Pulmonary artery endothelial cell (primary cell): ENCODE measurements around the gene MYH11. TPM values are rescaled to one million over a fixed set of nuclear protein-coding genes. Genes with fewer than 3 reads are reported as not detected.
"Not testable (repeated sequence)": the region's sequence is repeated elsewhere in the genome, so short reads cannot be mapped to it uniquely, and the experiment has no call there.

ENCODE experiments used
- DNase-seq: peaks from one replicate; pipeline ENCODE4 v3.0.0-alpha.2; 2011; ENCODE audit warnings: low read depth, low spot score
- total RNA-seq: library from RNA; depleted of rRNA; stranded (reverse); fragments of >200 nt; gene quantifications from 2 replicates; pipeline ENCODE4 v1.2.3, GENCODE V29; 2014

MYH11 gene
- total RNA-seq, 1 donor from 2014 or later = not detected

- DNase-seq = no peak
Observed at GRCh38 chr16:15811481-15812400, 45.1 kb downstream of the MYH11 start.

GRCh38 chr16:15810949-15811348 is 45.9 kb downstream of the MYH11 start:
- DNase-seq = no peak

GRCh38 chr16:15810411-15810810 is 46.4 kb downstream of the MYH11 start:
- no peak for DNase-seq

GRCh38 chr16:15809297-15809696 is 47.5 kb downstream of the MYH11 start:
- DNase-seq = not testable (repeated sequence)

GRCh38 chr16:15808071-15808470 is 48.8 kb downstream of the MYH11 start:
- no peak for DNase-seq

GRCh38 chr16:15807603-15808009 is 49.2 kb downstream of the MYH11 start:
- no peak for DNase-seq

- no peak for DNase-seq
Observed at GRCh38 chr16:15803618-15804017, 53.2 kb downstream of the MYH11 start.

GRCh38 chr16:15799851-15800495 is 56.9 kb downstream of the MYH11 start:
- DNase-seq = no peak

GRCh38 chr16:15798671-15799070 is 58.2 kb downstream of the MYH11 start:
- no peak for DNase-seq

- no peak for DNase-seq
Observed at GRCh38 chr16:15796885-15797284, 59.9 kb downstream of the MYH11 start.

- DNase-seq = no peak
Observed at GRCh38 chr16:15795615-15796014, 61.2 kb downstream of the MYH11 start.

- DNase-seq = no peak
Observed at GRCh38 chr16:15792563-15792971, 64.3 kb downstream of the MYH11 start.

GRCh38 chr16:15790458-15790857 is 66.4 kb downstream of the MYH11 start:
- no peak for DNase-seq

- DNase-seq = not testable (repeated sequence)
Observed at GRCh38 chr16:15789816-15790215, 67.0 kb downstream of the MYH11 start.

- DNase-seq = no peak
Observed at GRCh38 chr16:15788846-15789239, 68.0 kb downstream of the MYH11 start.

GRCh38 chr16:15786501-15786900 is 70.3 kb downstream of the MYH11 start:
- no peak for DNase-seq

GRCh38 chr16:15785386-15786059 is 71.3 kb downstream of the MYH11 start:
- no peak for DNase-seq

- DNase-seq = no peak
Observed at GRCh38 chr16:15783985-15784384, 72.8 kb downstream of the MYH11 start.

- no peak for DNase-seq
Observed at GRCh38 chr16:15782573-15783365, 74.1 kb downstream of the MYH11 start.

GRCh38 chr16:15781650-15782049 is 75.2 kb downstream of the MYH11 start:
- no peak for DNase-seq

- DNase-seq = no peak
Observed at GRCh38 chr16:15780805-15781204, 76.0 kb downstream of the MYH11 start.
